GM12873 (cell line): Measurements from ENCODE around the gene USP37.

Source experiments
- TF ChIP-seq, protein P1 (sequence below): IDR thresholded peaks from 2 replicates; pipeline ENCODE4 v1.5.1; 2012; ENCODE audit warnings: low read depth, mild to moderate bottlenecking, moderate library complexity, low read length, control low read depth; ENCODE audit not compliant: insufficient read depth; ENCODE audit errors: missing control alignments

Gene USP37

GRCh38 chr2:218418717-218419458 is 149.3 kb downstream of the USP37 start, which contains the start of gene VIL1:
TSS of gene VIL1 (plus strand) at chr2:218419123. CDS start at chr2:218423779, 4,656 bp downstream.
- TF ChIP-seq, protein P1, sequence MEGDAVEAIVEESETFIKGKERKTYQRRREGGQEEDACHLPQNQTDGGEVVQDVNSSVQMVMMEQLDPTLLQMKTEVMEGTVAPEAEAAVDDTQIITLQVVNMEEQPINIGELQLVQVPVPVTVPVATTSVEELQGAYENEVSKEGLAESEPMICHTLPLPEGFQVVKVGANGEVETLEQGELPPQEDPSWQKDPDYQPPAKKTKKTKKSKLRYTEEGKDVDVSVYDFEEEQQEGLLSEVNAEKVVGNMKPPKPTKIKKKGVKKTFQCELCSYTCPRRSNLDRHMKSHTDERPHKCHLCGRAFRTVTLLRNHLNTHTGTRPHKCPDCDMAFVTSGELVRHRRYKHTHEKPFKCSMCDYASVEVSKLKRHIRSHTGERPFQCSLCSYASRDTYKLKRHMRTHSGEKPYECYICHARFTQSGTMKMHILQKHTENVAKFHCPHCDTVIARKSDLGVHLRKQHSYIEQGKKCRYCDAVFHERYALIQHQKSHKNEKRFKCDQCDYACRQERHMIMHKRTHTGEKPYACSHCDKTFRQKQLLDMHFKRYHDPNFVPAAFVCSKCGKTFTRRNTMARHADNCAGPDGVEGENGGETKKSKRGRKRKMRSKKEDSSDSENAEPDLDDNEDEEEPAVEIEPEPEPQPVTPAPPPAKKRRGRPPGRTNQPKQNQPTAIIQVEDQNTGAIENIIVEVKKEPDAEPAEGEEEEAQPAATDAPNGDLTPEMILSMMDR = no peak

- TF ChIP-seq, protein P1 = no peak
Observed at GRCh38 chr2:218418321-218418716, 149.8 kb downstream of the USP37 start.

GRCh38 chr2:218407717-218408116 is 160.4 kb downstream of the USP37 start:
- TF ChIP-seq, protein P1 = no peak

DNA sequence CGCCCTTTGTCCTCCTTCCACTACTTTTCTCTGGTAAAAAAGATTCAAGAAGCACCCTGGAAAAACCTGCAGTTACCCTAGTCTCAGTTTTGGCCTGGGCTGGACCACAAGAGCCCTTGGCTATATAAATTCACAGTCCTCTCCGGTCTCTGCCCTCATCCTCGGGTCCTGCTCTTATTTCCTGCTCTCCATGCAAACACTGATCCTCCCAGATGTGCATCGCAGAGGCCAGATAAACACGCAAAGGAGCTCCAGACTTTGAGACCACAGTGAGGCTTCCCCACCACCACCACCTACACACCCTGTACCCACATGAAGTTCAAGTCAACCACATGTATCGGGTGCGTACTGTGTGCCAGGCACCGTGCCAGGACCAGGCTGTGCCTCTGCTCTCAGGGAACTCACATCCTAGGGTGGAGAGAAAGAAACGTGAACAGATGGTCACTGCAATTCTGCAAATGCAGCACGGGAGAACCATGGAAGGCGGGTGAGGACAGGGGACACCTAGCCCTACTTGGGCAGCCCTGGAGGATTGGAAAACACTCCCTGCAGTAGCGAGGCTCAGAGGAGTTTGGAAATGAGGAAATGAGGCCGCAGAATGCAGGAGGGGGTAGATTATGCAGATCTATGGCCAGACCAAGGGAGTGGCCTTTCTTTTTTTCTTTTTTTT is 161.1 kb downstream of the USP37 start:
- TF ChIP-seq, protein P1 = no peak

GRCh38 chr2:218406209-218406948 is 161.8 kb downstream of the USP37 start:
- TF ChIP-seq, protein P1 = peak; percentile 76

DNA sequence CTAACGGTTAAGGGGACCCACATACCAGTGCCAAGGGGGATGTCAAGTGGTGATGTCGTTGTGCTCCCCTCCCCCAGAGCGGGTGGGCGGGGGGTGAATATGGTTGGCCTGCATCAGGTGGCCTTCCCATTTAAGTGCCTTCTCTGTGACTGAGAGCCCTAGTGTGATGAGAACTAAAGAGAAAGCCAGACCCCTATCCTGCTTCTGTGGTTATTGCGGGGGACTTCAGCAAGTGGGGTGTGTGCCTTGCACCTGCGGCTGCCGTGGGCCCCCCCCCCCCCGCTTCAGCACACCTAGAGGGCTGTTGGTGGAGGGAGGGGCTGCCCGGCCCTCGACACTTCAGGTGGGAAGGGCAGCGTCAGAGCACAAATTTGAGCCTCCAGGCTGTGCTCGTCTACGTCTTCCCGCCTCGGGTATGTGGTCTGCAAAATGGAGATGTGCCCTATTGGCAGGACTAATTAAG is 162.4 kb downstream of the USP37 start:
- TF ChIP-seq, protein P1 = no peak

GRCh38 chr2:218405086-218405745 is 162.9 kb downstream of the USP37 start:
- TF ChIP-seq, protein P1 = no peak
